CD4-positive, alpha-beta T cell treated with Interleukin-15 for 4 hours (primary cell): ENCODE results near the gene PDGFC.

Source experiments
- DNase-seq: peaks from one replicate; pipeline ENCODE4 v3.0.0-alpha.2; 2020; ENCODE audit warnings: low spot score

PDGFC gene

GRCh38 chr4:156782491-156782890, 189.1 kb downstream of the PDGFC start:
- no peak for DNase-seq

- no peak for DNase-seq
Observed at GRCh38 chr4:156781852-156782251, 189.7 kb downstream of the PDGFC start.

GRCh38 chr4:156779774-156780173, 191.8 kb downstream of the PDGFC start:
- no peak for DNase-seq

GRCh38 chr4:156779042-156779441, 192.6 kb downstream of the PDGFC start:
- no peak for DNase-seq

GRCh38 chr4:156778606-156779005, 193.0 kb downstream of the PDGFC start:
- DNase-seq, result no peak

GRCh38 chr4:156778093-156778492, 193.5 kb downstream of the PDGFC start:
- DNase-seq, result no peak

- no peak for DNase-seq
Observed at GRCh38 chr4:156775813-156776212, 195.8 kb downstream of the PDGFC start.

- DNase-seq, result no peak
Observed at GRCh38 chr4:156774422-156774821, 197.2 kb downstream of the PDGFC start.

- no peak for DNase-seq
Observed at GRCh38 chr4:156773648-156774357, 197.8 kb downstream of the PDGFC start.

- DNase-seq, result no peak
Observed at GRCh38 chr4:156771171-156771837, 200.3 kb downstream of the PDGFC start.

- DNase-seq, result no peak
Observed at GRCh38 chr4:156770140-156770539, 201.5 kb downstream of the PDGFC start.

- no peak for DNase-seq
Observed at GRCh38 chr4:156767911-156768415, 203.6 kb downstream of the PDGFC start.

GRCh38 chr4:156766846-156767245, 204.8 kb downstream of the PDGFC start:
- no peak for DNase-seq

- no peak for DNase-seq
Observed at GRCh38 chr4:156765277-156765676, 206.3 kb downstream of the PDGFC start.

GRCh38 chr4:156764846-156765245, 206.8 kb downstream of the PDGFC start:
- no peak for DNase-seq

GRCh38 chr4:156764145-156764544, 207.5 kb downstream of the PDGFC start:
- DNase-seq, result no peak

- DNase-seq, result no peak
Observed at GRCh38 chr4:156763511-156763910, 208.1 kb downstream of the PDGFC start.

GRCh38 chr4:156762851-156763250, 208.7 kb downstream of the PDGFC start:
- no peak for DNase-seq

- no peak for DNase-seq
Observed at GRCh38 chr4:156756118-156756517, 215.5 kb downstream of the PDGFC start.

- no peak for DNase-seq
Observed at GRCh38 chr4:156754832-156755570, 216.6 kb downstream of the PDGFC start.

- no peak for DNase-seq
Observed at GRCh38 chr4:156751486-156751885, 220.1 kb downstream of the PDGFC start.

GRCh38 chr4:156749426-156750403, 221.9 kb downstream of the PDGFC start:
- DNase-seq, result no peak
